ENCODE results near the gene ZNF236. TPM values are rescaled to one million over a fixed set of nuclear protein-coding genes. Genes with fewer than 3 reads are reported as not detected.

Gene ZNF236
- total and polyA plus RNA-seq, 4 donors = 0.38 to 23.6 (median 10.0) TPM

DNA sequence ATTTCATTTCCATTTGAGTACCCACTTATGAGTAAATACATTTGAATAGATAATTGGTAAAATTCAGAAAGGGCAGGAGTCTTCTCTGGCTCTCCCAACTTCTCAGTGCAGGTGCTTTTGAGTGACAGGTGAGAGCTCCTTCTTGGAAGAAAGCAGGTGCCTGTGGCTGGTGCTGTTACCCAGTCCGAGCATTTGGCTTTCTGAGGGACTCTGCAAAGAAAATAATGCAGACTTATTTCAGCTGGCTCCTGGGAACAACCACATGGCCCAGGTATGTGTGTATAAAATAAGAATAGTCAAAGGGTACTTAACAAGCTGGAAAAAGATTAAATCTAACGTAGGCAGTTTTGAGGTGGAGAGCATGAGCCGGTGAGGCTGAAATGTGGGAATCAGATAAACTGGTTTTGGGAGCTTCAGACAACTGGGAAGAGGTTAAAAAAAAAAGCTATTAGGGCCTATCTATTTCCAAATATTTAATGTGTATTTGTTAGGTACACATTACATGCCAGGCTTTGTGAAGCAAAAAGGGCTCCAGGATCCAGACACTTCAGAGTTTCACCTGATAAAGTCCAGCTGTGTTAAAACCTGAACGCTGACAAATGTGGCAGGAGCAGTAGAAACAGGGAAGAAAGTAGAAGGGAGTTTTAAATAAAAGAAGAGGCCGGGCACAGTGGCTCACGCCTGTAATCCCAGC is 20.6 kb downstream of the ZNF236 start:
- Histone ChIP-seq H3K27ac (ENCODE audit: low read depth in 1 of 2, low read length in 2 of 2) (no peak overlapping the region), H3K9me3 (ENCODE audit: control insufficient read depth, low read length) (no peaks in the 10 kb centered on the region), H3K36me3 (ENCODE audit: control insufficient read depth in 1 of 2, insufficient read depth in 2 of 2, low read length in 1 of 2) (no peaks in the 10 kb centered on the region), H3K27me3 (ENCODE audit: control insufficient read depth in 1 of 2, insufficient read depth in 2 of 2, low read length in 1 of 2) (no peaks in the 10 kb centered on the region), H3K4me1 (ENCODE audit: control insufficient read depth in 1 of 2, insufficient read depth in 2 of 2, low read length in 2 of 2) (no peaks in the 10 kb centered on the region), H3K4me3 (ENCODE audit: low read length in 2 of 2) (no peak overlapping the region)
- 88 to 90% methylated on average over 6 of the region's 6 CpGs for WGBS, 2 donors
- intact Hi-C loops (cut with DNase I) = no loop called here
- DNase-seq (no peak), ATAC-seq (ENCODE audit: low FRiP score) (no peak)

DNA sequence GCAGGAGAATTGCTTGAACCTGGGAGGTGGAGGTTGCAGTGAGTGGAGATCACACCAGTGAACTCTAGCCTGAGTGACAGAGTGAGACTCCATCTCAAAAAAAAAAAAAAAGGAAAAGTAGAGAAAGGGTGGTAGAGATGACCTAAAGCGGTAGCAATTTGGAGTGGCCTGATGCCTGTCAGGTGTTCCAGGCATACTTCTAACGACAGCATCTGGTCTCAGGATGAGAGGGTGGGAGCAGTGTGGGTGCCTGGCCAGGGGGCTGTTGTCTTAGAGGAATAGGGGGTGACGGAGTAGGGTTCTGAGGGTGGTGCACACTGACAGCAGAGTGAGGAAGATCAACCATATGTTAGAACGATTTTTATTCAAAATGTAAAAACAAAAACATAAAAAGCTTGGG is 21.8 kb downstream of the ZNF236 start:
- H3K4me3 ChIP-seq (ENCODE audit: low read length in 2 of 2) = no peak overlapping the region
- no peak for DNase-seq

DNA sequence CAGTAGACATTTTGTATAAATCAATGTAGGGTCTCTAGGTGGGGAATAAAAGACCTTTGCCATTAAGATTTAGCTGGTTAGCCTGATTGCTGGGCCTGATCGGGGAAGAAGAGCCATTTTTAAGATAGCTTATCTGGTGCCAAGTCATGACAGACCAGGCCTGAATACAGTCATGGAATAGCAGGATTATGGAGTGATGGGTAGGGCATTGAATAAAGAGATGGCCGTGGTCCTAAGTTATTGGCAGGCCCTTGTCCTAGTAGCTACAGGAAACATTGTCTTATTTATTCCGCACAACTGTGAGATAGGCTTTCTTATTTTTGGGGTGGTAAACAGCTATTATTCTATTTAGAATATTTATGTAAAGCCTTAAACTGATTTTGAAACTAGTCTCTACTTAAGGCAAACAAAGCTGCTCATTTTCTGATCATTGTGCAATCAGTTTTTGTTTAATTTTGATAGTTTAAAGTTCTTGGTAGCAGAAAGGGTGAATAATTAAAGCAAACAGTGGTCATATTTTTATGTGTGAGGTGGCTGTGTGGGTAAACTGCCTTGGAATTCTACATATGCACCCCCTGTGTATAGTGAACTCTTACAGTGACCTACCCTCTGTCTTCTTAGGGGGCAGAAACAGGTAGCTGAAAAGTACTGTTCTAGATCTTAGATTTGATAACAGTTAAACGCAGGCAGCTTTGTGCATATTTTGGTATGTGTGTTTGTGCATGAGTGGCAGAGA is 22.6 kb downstream of the ZNF236 start:
- ATAC-seq (ENCODE audit: low FRiP score) = no peak
- 93 to 96% methylated on average over 4 of the region's 4 CpGs for WGBS, 2 donors
- intact Hi-C loops (cut with DNase I) = no loop called here

More for the DNA sequence above, 21.8 kb downstream of the ZNF236 start:
- Histone ChIP-seq H3K4me1 (ENCODE audit: control insufficient read depth in 1 of 2, insufficient read depth in 2 of 2, low read length in 2 of 2) (no peaks in the 10 kb centered on the region), H3K27me3 (ENCODE audit: control insufficient read depth in 1 of 2, insufficient read depth in 2 of 2, low read length in 1 of 2) (no peaks in the 10 kb centered on the region), H3K27ac (ENCODE audit: low read depth in 1 of 2, low read length in 2 of 2) (no peak overlapping the region), H3K36me3 (ENCODE audit: control insufficient read depth in 1 of 2, insufficient read depth in 2 of 2, low read length in 1 of 2) (no peaks in the 10 kb centered on the region), H3K9me3 (ENCODE audit: control insufficient read depth, low read length) (no peaks in the 10 kb centered on the region)
- no peak for ATAC-seq (ENCODE audit: low FRiP score)
- intact Hi-C loops (cut with DNase I) = no loop called here
- WGBS, 2 donors = 74 to 80% methylated on average over 4 of the region's 4 CpGs

DNA sequence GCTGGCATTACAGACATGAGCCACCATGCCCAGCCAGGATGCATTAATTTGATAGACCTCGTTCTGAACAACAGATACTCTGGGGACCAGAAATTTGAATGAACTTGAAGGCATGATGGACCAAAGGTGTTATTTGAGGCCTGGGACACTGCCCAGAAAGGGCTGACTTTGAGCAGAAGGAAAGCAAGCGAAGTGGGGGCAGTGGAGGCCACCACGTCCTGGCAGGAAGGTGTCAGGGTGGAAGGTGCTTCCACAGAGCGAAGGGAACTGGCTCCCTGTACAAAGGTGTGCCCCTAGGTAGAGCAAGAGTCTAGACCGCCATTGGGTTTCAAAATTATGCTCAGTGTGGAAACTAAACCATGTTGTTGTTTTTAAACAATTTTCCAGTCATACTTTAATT is 23.9 kb downstream of the ZNF236 start:
- no peaks in the 10 kb centered on the region for H3K4me1 ChIP-seq (ENCODE audit: control insufficient read depth in 1 of 2, insufficient read depth in 2 of 2, low read length in 2 of 2)
- H3K4me3 ChIP-seq (ENCODE audit: low read length in 2 of 2) = no peak overlapping the region
- no peaks in the 10 kb centered on the region for H3K36me3 ChIP-seq (ENCODE audit: control insufficient read depth in 1 of 2, insufficient read depth in 2 of 2, low read length in 1 of 2)
- WGBS, 2 donors = 90 to 92% methylated on average over 5 of the region's 5 CpGs
- no peak for DNase-seq
- H3K9me3 ChIP-seq (ENCODE audit: control insufficient read depth, low read length) = no peaks in the 10 kb centered on the region
- intact Hi-C loops (cut with DNase I) = no loop called here
- H3K27ac ChIP-seq (ENCODE audit: low read depth in 1 of 2, low read length in 2 of 2) = no peak overlapping the region
- no peak for ATAC-seq (ENCODE audit: low FRiP score)
- no peaks in the 10 kb centered on the region for H3K27me3 ChIP-seq (ENCODE audit: control insufficient read depth in 1 of 2, insufficient read depth in 2 of 2, low read length in 1 of 2)

More for the DNA sequence above, 22.6 kb downstream of the ZNF236 start:
- H3K27ac ChIP-seq (ENCODE audit: low read depth in 1 of 2, low read length in 2 of 2) = no peak overlapping the region
- H3K4me1 ChIP-seq (ENCODE audit: control insufficient read depth in 1 of 2, insufficient read depth in 2 of 2, low read length in 2 of 2) = no peaks in the 10 kb centered on the region
- no peak for DNase-seq
- no peaks in the 10 kb centered on the region for H3K27me3 ChIP-seq (ENCODE audit: control insufficient read depth in 1 of 2, insufficient read depth in 2 of 2, low read length in 1 of 2)
- H3K36me3 ChIP-seq (ENCODE audit: control insufficient read depth in 1 of 2, insufficient read depth in 2 of 2, low read length in 1 of 2) = no peaks in the 10 kb centered on the region
- no peak overlapping the region for H3K4me3 ChIP-seq (ENCODE audit: low read length in 2 of 2)
- H3K9me3 ChIP-seq (ENCODE audit: control insufficient read depth, low read length) = no peaks in the 10 kb centered on the region

DNA sequence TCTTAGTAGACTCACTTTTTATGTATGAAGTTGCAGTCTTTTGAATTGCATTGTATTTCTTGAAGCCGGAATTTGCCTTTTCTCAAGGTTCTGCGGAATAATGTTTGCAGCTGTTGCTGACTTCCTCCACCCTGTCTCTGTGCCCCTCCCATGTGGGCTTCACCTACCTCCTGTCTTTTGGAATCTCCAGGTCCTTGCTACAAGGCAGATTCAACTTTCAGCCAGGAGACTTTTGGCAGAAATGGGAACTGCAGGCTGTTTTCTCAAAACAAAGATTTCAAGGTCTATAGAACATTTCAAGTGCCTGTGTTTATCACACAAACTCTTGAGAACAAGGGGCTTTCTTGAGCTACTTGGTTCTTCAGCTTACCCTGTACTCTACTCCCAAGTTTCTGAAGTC is 25.6 kb downstream of the ZNF236 start:
- intact Hi-C loops (cut with DNase I) = no loop called here
- H3K36me3 ChIP-seq (ENCODE audit: control insufficient read depth in 1 of 2, insufficient read depth in 2 of 2, low read length in 1 of 2) = peaks cover 0 to 4% of the 10 kb centered on the region in 2 donors
- H3K9me3 ChIP-seq (ENCODE audit: control insufficient read depth, low read length) = no peaks in the 10 kb centered on the region
- H3K27me3 ChIP-seq (ENCODE audit: control insufficient read depth in 1 of 2, insufficient read depth in 2 of 2, low read length in 1 of 2) = no peaks in the 10 kb centered on the region
- WGBS, 2 donors = 65 to 72% methylated on average over 2 of the region's 2 CpGs
- no peak for ATAC-seq (ENCODE audit: low FRiP score)
- H3K4me3 ChIP-seq (ENCODE audit: low read length in 2 of 2) = no peak overlapping the region
- H3K27ac ChIP-seq (ENCODE audit: low read depth in 1 of 2, low read length in 2 of 2) = no peak overlapping the region
- DNase-seq = no peak
- H3K4me1 ChIP-seq (ENCODE audit: control insufficient read depth in 1 of 2, insufficient read depth in 2 of 2, low read length in 2 of 2) = no peaks in the 10 kb centered on the region

DNA sequence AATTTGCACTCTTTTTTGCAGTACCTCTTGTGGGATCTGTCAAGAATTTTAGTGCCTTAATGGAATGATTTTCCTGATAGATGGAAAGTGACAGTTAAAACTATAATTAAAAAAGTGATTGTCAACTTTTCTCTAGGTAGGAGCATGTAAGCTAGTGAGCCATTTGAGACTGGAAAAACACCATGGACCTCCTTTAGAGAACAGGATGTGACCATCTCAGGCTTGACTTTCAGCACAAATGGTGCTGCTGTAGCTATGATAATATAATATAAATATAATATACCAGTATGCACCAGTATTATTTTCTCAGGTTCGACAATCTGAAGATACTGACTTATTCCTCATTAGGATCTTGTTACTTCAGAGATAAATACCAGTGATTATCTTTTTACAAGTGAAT is 27.8 kb downstream of the ZNF236 start:
- DNase-seq (no peak), ATAC-seq (ENCODE audit: low FRiP score) (no peak)
- 81 to 85% methylated on average over 1 of the region's 1 CpG for WGBS, 2 donors
- Histone ChIP-seq H3K4me3 (ENCODE audit: low read length in 2 of 2) (no peak overlapping the region), H3K4me1 (ENCODE audit: control insufficient read depth in 1 of 2, insufficient read depth in 2 of 2, low read length in 2 of 2) (no peaks in the 10 kb centered on the region), H3K27ac (ENCODE audit: low read depth in 1 of 2, low read length in 2 of 2) (no peak overlapping the region), H3K36me3 (ENCODE audit: control insufficient read depth in 1 of 2, insufficient read depth in 2 of 2, low read length in 1 of 2) (peaks cover 0 to 4% of the 10 kb centered on the region in 2 donors), H3K27me3 (ENCODE audit: control insufficient read depth in 1 of 2, insufficient read depth in 2 of 2, low read length in 1 of 2) (no peaks in the 10 kb centered on the region), H3K9me3 (ENCODE audit: control insufficient read depth, low read length) (no peaks in the 10 kb centered on the region)
- intact Hi-C loops (cut with DNase I) = no loop called here

DNA sequence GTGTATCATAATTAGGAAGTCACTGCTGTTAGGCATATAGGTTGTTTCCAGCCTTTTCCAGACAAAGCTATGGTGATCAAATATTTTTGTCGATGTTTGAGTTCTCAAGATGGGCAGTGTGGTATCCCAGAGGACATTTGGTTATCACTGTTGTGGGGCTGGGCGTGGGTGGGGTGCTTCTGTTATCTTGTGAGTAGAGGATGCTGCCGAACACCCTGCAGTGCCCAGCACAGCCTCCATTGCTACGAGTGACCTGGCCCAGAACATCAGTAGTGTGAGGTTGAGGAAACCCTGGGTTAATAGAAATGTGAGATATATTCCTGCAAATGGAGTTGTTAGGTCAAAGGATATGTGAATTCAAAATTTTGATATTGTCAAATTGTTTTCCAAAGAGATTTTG is 33.2 kb downstream of the ZNF236 start:
- no peaks in the 10 kb centered on the region for H3K9me3 ChIP-seq (ENCODE audit: control insufficient read depth, low read length)
- H3K27ac ChIP-seq (ENCODE audit: low read depth in 1 of 2, low read length in 2 of 2) = no peak overlapping the region
- H3K4me1 ChIP-seq (ENCODE audit: control insufficient read depth in 1 of 2, insufficient read depth in 2 of 2, low read length in 2 of 2) = no peaks in the 10 kb centered on the region
- 95 to 98% methylated on average over 4 of the region's 4 CpGs for WGBS, 2 donors
- ATAC-seq (ENCODE audit: low FRiP score) = no peak
- intact Hi-C loops (cut with DNase I) = no loop called here
- no peak for DNase-seq
- no peaks in the 10 kb centered on the region for H3K27me3 ChIP-seq (ENCODE audit: control insufficient read depth in 1 of 2, insufficient read depth in 2 of 2, low read length in 1 of 2)
- no peak overlapping the region for H3K4me3 ChIP-seq (ENCODE audit: low read length in 2 of 2)
- H3K36me3 ChIP-seq (ENCODE audit: control insufficient read depth in 1 of 2, insufficient read depth in 2 of 2, low read length in 1 of 2) = peaks cover 0 to 4% of the 10 kb centered on the region in 2 donors

DNA sequence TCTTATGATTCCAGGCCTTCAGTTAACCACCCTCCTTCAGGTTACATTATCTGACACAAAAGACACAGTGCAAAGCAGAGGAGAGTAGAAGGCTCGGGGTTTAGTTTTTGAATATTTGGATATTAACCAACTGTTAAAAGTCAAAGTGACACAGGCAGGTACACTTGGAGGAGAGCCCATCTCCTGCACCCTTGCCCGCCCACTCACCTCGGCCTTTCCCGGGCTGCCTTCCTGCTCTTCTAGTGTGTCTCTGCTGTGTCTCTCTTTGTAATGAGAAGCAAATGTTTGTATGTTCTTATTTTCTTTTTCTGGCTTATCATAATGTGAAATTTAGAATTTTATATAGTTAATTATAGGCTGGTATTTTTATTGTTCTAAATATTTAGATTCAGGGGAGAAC is 35.1 kb downstream of the ZNF236 start:
- no peak for DNase-seq
- WGBS, 2 donors = 91 to 92% methylated on average over 4 of the region's 4 CpGs
- Histone ChIP-seq H3K27ac (ENCODE audit: low read depth in 1 of 2, low read length in 2 of 2) (no peak overlapping the region), H3K36me3 (ENCODE audit: control insufficient read depth in 1 of 2, insufficient read depth in 2 of 2, low read length in 1 of 2) (peaks cover 0 to 7% of the 10 kb centered on the region in 2 donors), H3K9me3 (ENCODE audit: control insufficient read depth, low read length) (no peaks in the 10 kb centered on the region), H3K4me3 (ENCODE audit: low read length in 2 of 2) (no peak overlapping the region), H3K27me3 (ENCODE audit: control insufficient read depth in 1 of 2, insufficient read depth in 2 of 2, low read length in 1 of 2) (no peaks in the 10 kb centered on the region), H3K4me1 (ENCODE audit: control insufficient read depth in 1 of 2, insufficient read depth in 2 of 2, low read length in 2 of 2) (no peaks in the 10 kb centered on the region)
- no peak for ATAC-seq (ENCODE audit: low FRiP score)
- intact Hi-C loops (cut with DNase I) = no loop called here
